OCI-LY1 (cell line): ENCODE results near the gene ZBTB20.

Experiments
- H2AFZ ChIP-seq: fragments of 200-600 bp; sonication (generic), shearing (Covaris generic); 2 replicates; pipeline ENCODE4 v1.6.0; 2014; ENCODE audit warnings: antibody characterized with exemption, mild to moderate bottlenecking, low read length
- H3F3A ChIP-seq: fragments of 200-600 bp; sonication (generic), shearing (Covaris generic); 2 replicates; pipeline ENCODE4 v1.6.0; 2014; ENCODE audit warnings: mild to moderate bottlenecking, antibody characterized with exemption, low read length, moderate library complexity; ENCODE audit not compliant: insufficient read depth
- H3K27ac ChIP-seq: fragments of 200-600 bp; sonication (generic); 2 replicates; pipeline ENCODE4 v1.5.1; 2014; ENCODE audit warnings: low read length, mixed run types, mild to moderate bottlenecking, low read depth; ENCODE audit not compliant: poor library complexity, severe bottlenecking
- H3K27me3 ChIP-seq: fragments of 200-600 bp; sonication (generic); 2 replicates; pipeline ENCODE4 v1.6.0; 2014; ENCODE audit warnings: antibody characterized with exemption, mild to moderate bottlenecking, low read length, moderate library complexity; ENCODE audit not compliant: insufficient read depth
- H3K36me3 ChIP-seq: fragments of 200-600 bp; sonication (generic); 2 replicates; pipeline ENCODE4 v1.6.1; 2014; ENCODE audit warnings: mild to moderate bottlenecking, antibody characterized with exemption, low read length, moderate library complexity, mixed read lengths; ENCODE audit not compliant: insufficient read depth
- H3K4me1 ChIP-seq: fragments of 200-600 bp; sonication (generic); 2 replicates; pipeline ENCODE4 v1.5.1; 2014; ENCODE audit warnings: mild to moderate bottlenecking, low read length, moderate library complexity; ENCODE audit not compliant: insufficient read depth, severe bottlenecking
- H3K4me2 ChIP-seq: fragments of 200-600 bp; sonication (generic), shearing (Covaris generic); 2 replicates; pipeline ENCODE4 v1.6.1; 2014; ENCODE audit warnings: low read length
- H3K4me3 ChIP-seq: fragments of 200-600 bp; sonication (generic); 2 replicates; pipeline ENCODE4 v1.5.1; 2014; ENCODE audit warnings: low read length, low read depth, mild to moderate bottlenecking, mixed read lengths; ENCODE audit not compliant: poor library complexity, severe bottlenecking
- H3K79me2 ChIP-seq: fragments of 200-600 bp; shearing (Covaris generic); 2 replicates; pipeline ENCODE4 v1.6.1; 2016; ENCODE audit warnings: mixed run types, low read length, mixed read lengths; ENCODE audit not compliant: insufficient read depth
- H3K9ac ChIP-seq: fragments of 200-600 bp; sonication (generic), shearing (Covaris generic); 2 replicates; pipeline ENCODE4 v1.6.1; 2014; ENCODE audit warnings: mild to moderate bottlenecking, low read length, mixed read lengths
- H3K9me2 ChIP-seq: fragments of 200-600 bp; sonication (generic), shearing (Covaris generic); 2 replicates; pipeline ENCODE4 v1.6.1; 2014; ENCODE audit warnings: low read depth, mild to moderate bottlenecking, low read length, mixed read lengths
- H3K9me3 ChIP-seq: fragments of 200-600 bp; shearing (Covaris generic); 2 replicates; pipeline ENCODE4 v1.6.1; 2014; ENCODE audit warnings: low read length, mixed read lengths
- H4K20me1 ChIP-seq: fragments of 200-600 bp; sonication (generic), shearing (Covaris generic); 2 replicates; pipeline ENCODE4 v1.6.0; 2016; ENCODE audit warnings: mild to moderate bottlenecking, low read length; ENCODE audit not compliant: insufficient read depth
- EZH2 ChIP-seq: fragments of 200-600 bp; sonication (generic), shearing (Covaris generic); IDR thresholded peaks from 2 replicates; pipeline ENCODE4 v1.8.0; 2017; ENCODE audit warnings: borderline replicate concordance, mixed run types, mild to moderate bottlenecking, antibody characterized with exemption, low read length, moderate library complexity, mixed read lengths
- TF ChIP-seq, protein P1 (sequence below): fragments of 200-600 bp; sonication (generic), shearing (Covaris generic); IDR thresholded peaks from 2 replicates; pipeline ENCODE4 v1.5.1; 2017; ENCODE audit warnings: mild to moderate bottlenecking, antibody characterized with exemption, low read length, moderate library complexity, mixed read lengths

Gene ZBTB20

DNA sequence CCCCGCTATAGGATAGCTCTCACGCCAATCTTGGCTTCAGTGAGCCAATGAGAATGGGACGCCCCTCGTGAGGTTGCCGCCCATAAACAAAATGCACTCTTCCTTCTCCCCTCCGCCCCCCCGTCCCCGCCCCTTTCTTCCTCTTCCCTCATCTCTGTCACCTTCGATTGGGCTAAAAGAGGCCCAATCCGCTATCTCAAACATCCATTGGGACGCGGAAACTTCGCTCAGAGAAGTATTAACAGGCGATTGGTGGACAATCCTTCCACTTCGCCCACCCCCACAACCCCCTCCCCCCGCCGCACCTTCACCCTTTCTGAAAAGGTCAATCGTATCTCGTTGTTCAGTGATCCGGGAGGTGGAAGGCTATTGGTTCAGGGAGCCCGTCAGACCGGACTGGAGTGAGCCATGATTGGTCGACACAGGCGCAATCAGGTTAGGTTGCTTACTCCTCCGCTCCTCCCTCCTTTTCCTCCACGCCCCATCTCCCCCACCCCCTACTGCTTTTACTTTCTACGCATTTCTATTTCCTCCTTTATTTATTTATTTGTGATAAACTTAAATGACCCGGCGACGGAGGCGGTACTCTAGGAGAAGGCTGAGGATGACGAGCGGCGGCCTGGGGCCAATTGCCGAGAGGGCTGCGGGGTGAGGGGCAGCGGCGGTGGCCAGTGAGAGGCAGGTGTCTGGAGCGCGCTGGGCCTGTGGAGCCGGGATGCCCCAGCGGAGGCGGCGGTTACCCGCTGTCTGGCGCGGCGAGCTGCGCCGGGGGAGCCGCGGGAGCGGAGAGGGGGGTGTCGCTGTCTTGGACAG lies 447 bp upstream of the ZBTB20 start:
- peak overlapping the region; percentile 89 for H3K9ac ChIP-seq
- H3K27ac ChIP-seq = peak overlapping the region; percentile 63
- no peaks in the 10 kb centered on the region for H3F3A ChIP-seq
- peak overlapping the region; percentile 80 for H3K4me3 ChIP-seq
- peak overlapping the region; percentile 90 for H3K4me2 ChIP-seq
- no peaks in the 10 kb centered on the region for H3K27me3 ChIP-seq
- no peaks in the 10 kb centered on the region for H3K79me2 ChIP-seq
- no peaks in the 10 kb centered on the region for H4K20me1 ChIP-seq
- no peak overlapping the region for H2AFZ ChIP-seq
- no peaks in the 10 kb centered on the region for H3K9me3 ChIP-seq
- no peak for TF ChIP-seq EZH2
- TF ChIP-seq, protein P1, sequence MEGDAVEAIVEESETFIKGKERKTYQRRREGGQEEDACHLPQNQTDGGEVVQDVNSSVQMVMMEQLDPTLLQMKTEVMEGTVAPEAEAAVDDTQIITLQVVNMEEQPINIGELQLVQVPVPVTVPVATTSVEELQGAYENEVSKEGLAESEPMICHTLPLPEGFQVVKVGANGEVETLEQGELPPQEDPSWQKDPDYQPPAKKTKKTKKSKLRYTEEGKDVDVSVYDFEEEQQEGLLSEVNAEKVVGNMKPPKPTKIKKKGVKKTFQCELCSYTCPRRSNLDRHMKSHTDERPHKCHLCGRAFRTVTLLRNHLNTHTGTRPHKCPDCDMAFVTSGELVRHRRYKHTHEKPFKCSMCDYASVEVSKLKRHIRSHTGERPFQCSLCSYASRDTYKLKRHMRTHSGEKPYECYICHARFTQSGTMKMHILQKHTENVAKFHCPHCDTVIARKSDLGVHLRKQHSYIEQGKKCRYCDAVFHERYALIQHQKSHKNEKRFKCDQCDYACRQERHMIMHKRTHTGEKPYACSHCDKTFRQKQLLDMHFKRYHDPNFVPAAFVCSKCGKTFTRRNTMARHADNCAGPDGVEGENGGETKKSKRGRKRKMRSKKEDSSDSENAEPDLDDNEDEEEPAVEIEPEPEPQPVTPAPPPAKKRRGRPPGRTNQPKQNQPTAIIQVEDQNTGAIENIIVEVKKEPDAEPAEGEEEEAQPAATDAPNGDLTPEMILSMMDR = no peak
- peaks cover 20% of the 10 kb centered on the region for H3K4me1 ChIP-seq
- H3K9me2 ChIP-seq = no peaks in the 10 kb centered on the region
- no peaks in the 10 kb centered on the region for H3K36me3 ChIP-seq

DNA sequence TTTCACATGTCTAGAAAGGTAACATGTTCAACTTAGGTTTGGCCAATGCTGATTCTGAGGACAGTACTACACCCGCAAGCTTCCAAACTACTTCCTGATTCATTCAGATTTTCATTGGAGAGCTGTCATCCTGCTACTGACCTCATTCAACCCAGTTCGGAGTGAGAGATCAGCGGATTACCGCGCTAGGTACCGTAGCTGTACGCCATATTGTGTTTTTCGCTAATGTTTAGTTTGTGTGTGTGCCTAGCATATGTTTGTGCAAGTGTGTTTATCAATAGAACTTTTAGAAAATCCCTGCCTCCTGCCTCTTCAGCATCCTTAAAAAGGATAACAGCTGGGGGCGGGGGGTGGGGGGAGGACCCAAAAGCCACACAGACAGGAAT lies 1.1 kb downstream of the ZBTB20 start:
- no peaks in the 10 kb centered on the region for H3F3A ChIP-seq
- TF ChIP-seq, protein P1 = no peak
- no peak for TF ChIP-seq EZH2
- H3K9me3 ChIP-seq = no peaks in the 10 kb centered on the region
- H3K79me2 ChIP-seq = no peaks in the 10 kb centered on the region
- H3K4me3 ChIP-seq = peak overlapping the region; percentile 80
- peak overlapping the region; percentile 83 for H3K9ac ChIP-seq
- no peaks in the 10 kb centered on the region for H3K9me2 ChIP-seq
- no peaks in the 10 kb centered on the region for H3K27me3 ChIP-seq
- H3K27ac ChIP-seq = peak overlapping the region; percentile 71
- no peaks in the 10 kb centered on the region for H4K20me1 ChIP-seq
- no peaks in the 10 kb centered on the region for H3K36me3 ChIP-seq
- H2AFZ ChIP-seq = peak overlapping the region; percentile 24; the same call in 1 of the 2 replicates
- H3K4me2 ChIP-seq = peak overlapping the region; percentile 73
- H3K4me1 ChIP-seq = peaks cover 20% of the 10 kb centered on the region

DNA sequence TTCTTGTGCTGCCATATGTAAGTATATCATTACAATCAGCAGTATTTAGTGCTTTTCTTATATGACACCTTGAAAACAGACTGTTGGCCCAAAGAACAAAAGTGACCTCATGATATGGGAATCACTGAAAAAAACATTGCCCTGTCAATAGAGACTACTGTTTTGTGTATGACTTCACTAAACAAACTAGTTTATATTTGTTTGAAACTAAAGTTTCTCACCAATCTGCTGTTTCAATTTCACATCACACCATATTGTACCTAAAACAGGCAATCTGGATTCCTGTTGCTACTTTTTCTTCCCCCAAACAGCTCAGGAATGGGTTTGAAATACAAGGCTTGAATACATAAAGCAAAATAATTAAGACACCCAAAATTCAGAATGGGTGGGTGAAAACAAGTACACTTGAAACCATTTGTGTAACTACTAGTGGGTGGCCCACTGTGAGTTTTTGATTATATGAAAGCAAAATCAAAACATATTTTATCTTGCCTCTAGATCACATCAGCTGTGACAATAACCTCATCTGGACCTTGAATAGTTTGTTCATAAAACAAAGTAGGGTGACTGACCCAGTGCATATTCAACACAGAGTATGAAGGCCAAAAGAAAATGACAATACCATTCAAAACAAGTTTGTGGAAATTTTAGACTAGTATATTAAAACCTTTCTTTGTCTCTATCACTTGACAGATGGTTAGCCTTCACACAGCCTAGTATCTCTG lies 5.9 kb downstream of the ZBTB20 start:
- Histone ChIP-seq H2AFZ (no peak overlapping the region), H3K4me2 (no peak overlapping the region), H3K27me3 (no peaks in the 10 kb centered on the region), H4K20me1 (no peaks in the 10 kb centered on the region), H3F3A (no peaks in the 10 kb centered on the region), H3K4me3 (no peak overlapping the region), H3K9me2 (no peaks in the 10 kb centered on the region), H3K4me1 (peaks cover 10% of the 10 kb centered on the region), H3K36me3 (no peaks in the 10 kb centered on the region), H3K27ac (no peak overlapping the region), H3K9me3 (no peaks in the 10 kb centered on the region), H3K79me2 (no peaks in the 10 kb centered on the region), H3K9ac (no peak overlapping the region)
- TF ChIP-seq, protein P1 = no peak
- no peak for TF ChIP-seq EZH2
